ENCODE measurements around the gene PHF21B.

The PHF21B gene

GRCh38 chr22:45013138-45013537 lies 3.3 kb upstream of the PHF21B start:
- FAIRE-seq, result no peak

- no peak for FAIRE-seq
These were observed 711 bp upstream of the PHF21B start for GRCh38 chr22:45010532-45010900.

- no peak for FAIRE-seq
These were observed 827 bp downstream of the PHF21B start for GRCh38 chr22:45008751-45009605.

GRCh38 chr22:45008186-45008681 lies 1.6 kb downstream of the PHF21B start:
- FAIRE-seq, result no peak

GRCh38 chr22:45007391-45008185 lies 2.2 kb downstream of the PHF21B start:
- FAIRE-seq, result no peak

- FAIRE-seq, result no peak
These were observed 2.8 kb downstream of the PHF21B start for GRCh38 chr22:45006964-45007390.

- no peak for FAIRE-seq
These were observed 3.5 kb downstream of the PHF21B start for GRCh38 chr22:45006111-45006963.

GRCh38 chr22:45001653-45002052 lies 8.2 kb downstream of the PHF21B start:
- no peak for FAIRE-seq

- FAIRE-seq, result no peak
These were observed 9.5 kb downstream of the PHF21B start for GRCh38 chr22:45000330-45000729.

GRCh38 chr22:44999687-45000086 lies 10.1 kb downstream of the PHF21B start:
- no peak for FAIRE-seq

GRCh38 chr22:44999231-44999630 lies 10.6 kb downstream of the PHF21B start:
- no peak for FAIRE-seq

- FAIRE-seq, result no peak
These were observed 11.5 kb downstream of the PHF21B start for GRCh38 chr22:44998296-44998695.

GRCh38 chr22:44997060-44997459 lies 12.7 kb downstream of the PHF21B start:
- FAIRE-seq, result no peak

GRCh38 chr22:44996648-44997047 lies 13.2 kb downstream of the PHF21B start:
- no peak for FAIRE-seq

GRCh38 chr22:44996120-44996519 lies 13.7 kb downstream of the PHF21B start:
- FAIRE-seq, result no peak

GRCh38 chr22:44995715-44996114 lies 14.1 kb downstream of the PHF21B start:
- no peak for FAIRE-seq

GRCh38 chr22:44995105-44995514 lies 14.7 kb downstream of the PHF21B start:
- FAIRE-seq, result no peak

- no peak for FAIRE-seq
These were observed 15.3 kb downstream of the PHF21B start for GRCh38 chr22:44994399-44995104.

GRCh38 chr22:44992166-44992565 lies 17.6 kb downstream of the PHF21B start:
- no peak for FAIRE-seq

GRCh38 chr22:44991218-44991617 lies 18.6 kb downstream of the PHF21B start:
- FAIRE-seq, result no peak

- FAIRE-seq, result no peak
These were observed 19.0 kb downstream of the PHF21B start for GRCh38 chr22:44990810-44991209.

GRCh38 chr22:44990328-44990727 lies 19.5 kb downstream of the PHF21B start:
- no peak for FAIRE-seq
